ENCODE results near the gene ZNF165.

- TF ChIP-seq, protein P1, sequence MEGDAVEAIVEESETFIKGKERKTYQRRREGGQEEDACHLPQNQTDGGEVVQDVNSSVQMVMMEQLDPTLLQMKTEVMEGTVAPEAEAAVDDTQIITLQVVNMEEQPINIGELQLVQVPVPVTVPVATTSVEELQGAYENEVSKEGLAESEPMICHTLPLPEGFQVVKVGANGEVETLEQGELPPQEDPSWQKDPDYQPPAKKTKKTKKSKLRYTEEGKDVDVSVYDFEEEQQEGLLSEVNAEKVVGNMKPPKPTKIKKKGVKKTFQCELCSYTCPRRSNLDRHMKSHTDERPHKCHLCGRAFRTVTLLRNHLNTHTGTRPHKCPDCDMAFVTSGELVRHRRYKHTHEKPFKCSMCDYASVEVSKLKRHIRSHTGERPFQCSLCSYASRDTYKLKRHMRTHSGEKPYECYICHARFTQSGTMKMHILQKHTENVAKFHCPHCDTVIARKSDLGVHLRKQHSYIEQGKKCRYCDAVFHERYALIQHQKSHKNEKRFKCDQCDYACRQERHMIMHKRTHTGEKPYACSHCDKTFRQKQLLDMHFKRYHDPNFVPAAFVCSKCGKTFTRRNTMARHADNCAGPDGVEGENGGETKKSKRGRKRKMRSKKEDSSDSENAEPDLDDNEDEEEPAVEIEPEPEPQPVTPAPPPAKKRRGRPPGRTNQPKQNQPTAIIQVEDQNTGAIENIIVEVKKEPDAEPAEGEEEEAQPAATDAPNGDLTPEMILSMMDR (conservative IDR thresholded peaks at IDR 0.05; ENCODE audit: low read depth, low read length): no peak
- TF ChIP-seq POLR2A (IDR thresholded peaks at IDR 0.05; ENCODE audit: low read depth, low read length) (no peak), SMC3 (IDR thresholded peaks at IDR 0.05; ENCODE audit: low read depth, low read length) (no peak), RFX5 (IDR thresholded peaks at IDR 0.05; ENCODE audit: low read depth, low read length) (no peak)
These were observed 2.6 kb downstream of the ZNF165 start for GRCh38 chr6:28082939-28083338.

All from IMR-90 (cell line).